Suprapubic skin (tissue), 3 donors: Measurements from ENCODE around the gene KCTD17.

Experiments
- POLR2AphosphoS5 ChIP-seq, 3 donors: sonication (generic); formaldehyde crosslinking; IDR thresholded peaks; one replicate each; pipeline ENCODE4 v1.6.1; 2017; ENCODE audit warnings: antibody characterized with exemption in 3 of 3
- TF ChIP-seq, protein P1 (sequence below), 2 donors: fragments of 200-600 bp in 1 of 2; fragments of 450-650 bp in 1 of 2; sonication (generic) in 1 of 2; IDR thresholded peaks; one replicate each; pipeline ENCODE4 v1.5.1; 2016 to 2019; ENCODE audit warnings: antibody characterized with exemption in 2 of 2, mild to moderate bottlenecking in 1 of 2, moderate library complexity in 1 of 2

DNA sequence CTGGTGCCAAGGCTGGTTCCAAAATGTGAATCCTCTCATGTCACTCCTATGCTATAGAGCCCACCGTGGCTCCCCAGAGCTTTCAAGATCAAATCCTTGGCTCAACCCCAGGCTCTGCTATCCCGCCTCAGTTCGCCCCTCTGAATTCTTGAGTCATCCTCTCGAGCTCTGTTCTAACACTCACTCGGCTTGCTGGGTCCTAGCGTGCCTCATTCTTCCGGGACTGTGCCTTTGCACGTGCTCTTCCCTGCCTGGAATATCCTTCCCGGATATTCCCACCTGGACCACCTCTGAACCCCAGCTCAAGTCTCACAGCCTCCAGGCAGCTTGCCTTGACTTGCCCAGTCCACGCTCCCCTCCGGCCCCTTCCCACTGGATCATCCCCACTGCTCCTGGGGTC is 13.0 kb downstream of the KCTD17 start:
- no peak for TF ChIP-seq POLR2AphosphoS5 (IDR thresholded peaks at IDR 0.05)
- TF ChIP-seq, protein P1, sequence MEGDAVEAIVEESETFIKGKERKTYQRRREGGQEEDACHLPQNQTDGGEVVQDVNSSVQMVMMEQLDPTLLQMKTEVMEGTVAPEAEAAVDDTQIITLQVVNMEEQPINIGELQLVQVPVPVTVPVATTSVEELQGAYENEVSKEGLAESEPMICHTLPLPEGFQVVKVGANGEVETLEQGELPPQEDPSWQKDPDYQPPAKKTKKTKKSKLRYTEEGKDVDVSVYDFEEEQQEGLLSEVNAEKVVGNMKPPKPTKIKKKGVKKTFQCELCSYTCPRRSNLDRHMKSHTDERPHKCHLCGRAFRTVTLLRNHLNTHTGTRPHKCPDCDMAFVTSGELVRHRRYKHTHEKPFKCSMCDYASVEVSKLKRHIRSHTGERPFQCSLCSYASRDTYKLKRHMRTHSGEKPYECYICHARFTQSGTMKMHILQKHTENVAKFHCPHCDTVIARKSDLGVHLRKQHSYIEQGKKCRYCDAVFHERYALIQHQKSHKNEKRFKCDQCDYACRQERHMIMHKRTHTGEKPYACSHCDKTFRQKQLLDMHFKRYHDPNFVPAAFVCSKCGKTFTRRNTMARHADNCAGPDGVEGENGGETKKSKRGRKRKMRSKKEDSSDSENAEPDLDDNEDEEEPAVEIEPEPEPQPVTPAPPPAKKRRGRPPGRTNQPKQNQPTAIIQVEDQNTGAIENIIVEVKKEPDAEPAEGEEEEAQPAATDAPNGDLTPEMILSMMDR (IDR thresholded peaks at IDR 0.05), result no peak
